Activated T-cell treated with anti-CD3 and anti-CD28 coated beads, Interleukin-2, amount 50 U/mL, for 4 hours (primary cell): Measurements from ENCODE around the gene CDYL2. TPM values are rescaled to one million over a fixed set of nuclear protein-coding genes. Genes with fewer than 3 reads are reported as not detected.

Experiments used
- ATAC-seq, 2 donors: fragments of 200-7000 bp; cut with Tn5 transposase; one replicate each; pipeline ENCODE4 v1.10.0; 2021
- DNase-seq: peaks from one replicate; pipeline ENCODE4 v3.0.0-alpha.2; 2020
- H3K27me3 Mint-ChIP-seq: one replicate; pipeline ENCODE4 v1.8.0; 2021; ENCODE audit warnings: low read depth, mixed read lengths
- H3K36me3 Mint-ChIP-seq: one replicate; pipeline ENCODE4 v1.8.0; 2022; ENCODE audit warnings: mixed read lengths; ENCODE audit not compliant: insufficient read depth
- H3K4me1 Mint-ChIP-seq: one replicate; pipeline ENCODE4 v1.8.0; 2021; ENCODE audit warnings: low read depth, mixed read lengths
- H3K4me3 Mint-ChIP-seq: one replicate; pipeline ENCODE4 v1.8.0; 2021; ENCODE audit warnings: mild to moderate bottlenecking, moderate library complexity, mixed read lengths
- H3K9me3 Mint-ChIP-seq: one replicate; pipeline ENCODE4 v1.8.0; 2021; ENCODE audit warnings: mixed read lengths
- total RNA-seq, 3 donors: library from RNA; stranded (reverse); gene quantifications; one replicate each; pipeline ENCODE4 v1.2.1, GENCODE V29; 2021

The CDYL2 gene
- total RNA-seq, 3 donors from 2014 or later, result 15.3 to 19.8 (median 15.6) TPM

GRCh38 chr16:80596507-80597207 lies 207.7 kb downstream of the CDYL2 start:
- H3K36me3 Mint-ChIP-seq, result peaks cover 14% of the 10 kb centered on the region
- DNase-seq, result no peak
- peaks cover under 1% of the 10 kb centered on the region for H3K27me3 Mint-ChIP-seq
- ATAC-seq, result no peak
- H3K9me3 Mint-ChIP-seq, result peaks cover 11% of the 10 kb centered on the region
- no peak overlapping the region for H3K4me3 Mint-ChIP-seq
- H3K4me1 Mint-ChIP-seq, result peaks cover 10% of the 10 kb centered on the region

- Mint-ChIP-seq H3K27me3 (peaks cover 4% of the 10 kb centered on the region), H3K36me3 (peaks cover 10% of the 10 kb centered on the region), H3K4me1 (peaks cover 25% of the 10 kb centered on the region), H3K4me3 (no peak overlapping the region), H3K9me3 (peaks cover 11% of the 10 kb centered on the region)
- ATAC-seq (no peak), DNase-seq (no peak)
These were observed 209.6 kb downstream of the CDYL2 start for GRCh38 chr16:80594756-80595155.

GRCh38 chr16:80592273-80592672 lies 212.1 kb downstream of the CDYL2 start:
- Mint-ChIP-seq H3K27me3 (peaks cover 13% of the 10 kb centered on the region), H3K4me1 (peaks cover 25% of the 10 kb centered on the region), H3K9me3 (peaks cover 11% of the 10 kb centered on the region), H3K36me3 (peaks cover 10% of the 10 kb centered on the region), H3K4me3 (no peak overlapping the region)
- ATAC-seq (no peak), DNase-seq (no peak)

GRCh38 chr16:80591071-80591915 lies 213.1 kb downstream of the CDYL2 start:
- Mint-ChIP-seq H3K36me3 (peaks cover 5% of the 10 kb centered on the region), H3K27me3 (peaks cover 13% of the 10 kb centered on the region), H3K4me3 (peak overlapping the region; percentile 57), H3K4me1 (peaks cover 27% of the 10 kb centered on the region), H3K9me3 (peaks cover 4% of the 10 kb centered on the region)
- no peak for DNase-seq
- ATAC-seq, result peak; percentile 81 to 82

- Mint-ChIP-seq H3K9me3 (no peaks in the 10 kb centered on the region), H3K4me1 (peaks cover 49% of the 10 kb centered on the region), H3K36me3 (peaks cover 1% of the 10 kb centered on the region), H3K27me3 (peaks cover 13% of the 10 kb centered on the region), H3K4me3 (no peak overlapping the region)
- no peak for ATAC-seq
- DNase-seq, result no peak
These were observed 217.3 kb downstream of the CDYL2 start for GRCh38 chr16:80587071-80587470.

GRCh38 chr16:80586476-80586875 lies 217.9 kb downstream of the CDYL2 start:
- Mint-ChIP-seq H3K36me3 (peaks cover 1% of the 10 kb centered on the region), H3K27me3 (peaks cover 11% of the 10 kb centered on the region), H3K4me1 (peaks cover 48% of the 10 kb centered on the region), H3K9me3 (no peaks in the 10 kb centered on the region), H3K4me3 (no peak overlapping the region)
- DNase-seq, result no peak
- ATAC-seq, result no peak

GRCh38 chr16:80585764-80586163 lies 218.6 kb downstream of the CDYL2 start:
- H3K4me1 Mint-ChIP-seq, result peaks cover 48% of the 10 kb centered on the region

GRCh38 chr16:80583466-80583865 lies 220.9 kb downstream of the CDYL2 start:
- no peak for DNase-seq
- Mint-ChIP-seq H3K4me3 (no peak overlapping the region), H3K9me3 (peaks cover 6% of the 10 kb centered on the region), H3K4me1 (peaks cover 61% of the 10 kb centered on the region), H3K27me3 (peaks cover 5% of the 10 kb centered on the region), H3K36me3 (peaks cover 6% of the 10 kb centered on the region)
- peak; percentile 18 to 27 for ATAC-seq

More at GRCh38 chr16:80585764-80586163, 218.6 kb downstream of the CDYL2 start:
- H3K27me3 Mint-ChIP-seq, result peaks cover 8% of the 10 kb centered on the region
- ATAC-seq, result peak; percentile 49 to 75
- H3K4me3 Mint-ChIP-seq, result no peak overlapping the region
- DNase-seq, result no peak
- peaks cover 4% of the 10 kb centered on the region for H3K36me3 Mint-ChIP-seq
- H3K9me3 Mint-ChIP-seq, result peaks cover 2% of the 10 kb centered on the region

- peak overlapping the region; percentile 76 for H3K4me3 Mint-ChIP-seq
- peak; percentile 82 to 85 for ATAC-seq
- no peaks in the 10 kb centered on the region for H3K27me3 Mint-ChIP-seq
- peaks cover 4% of the 10 kb centered on the region for H3K36me3 Mint-ChIP-seq
- peaks cover 57% of the 10 kb centered on the region for H3K4me1 Mint-ChIP-seq
- peak; percentile 39 for DNase-seq
- peaks cover 6% of the 10 kb centered on the region for H3K9me3 Mint-ChIP-seq
These were observed 224.1 kb downstream of the CDYL2 start for GRCh38 chr16:80580109-80580832.

- no peak for ATAC-seq
- Mint-ChIP-seq H3K9me3 (peaks cover 6% of the 10 kb centered on the region), H3K27me3 (no peaks in the 10 kb centered on the region), H3K36me3 (peaks cover 4% of the 10 kb centered on the region), H3K4me3 (no peak overlapping the region), H3K4me1 (peaks cover 38% of the 10 kb centered on the region)
- DNase-seq, result no peak
These were observed 226.7 kb downstream of the CDYL2 start for GRCh38 chr16:80577485-80578280.

GRCh38 chr16:80576343-80576912 lies 228.0 kb downstream of the CDYL2 start:
- peaks cover 10% of the 10 kb centered on the region for H3K9me3 Mint-ChIP-seq
- H3K27me3 Mint-ChIP-seq, result no peaks in the 10 kb centered on the region
- DNase-seq (no peak), ATAC-seq (no peak)
- H3K4me1 Mint-ChIP-seq, result peaks cover 34% of the 10 kb centered on the region
- H3K4me3 Mint-ChIP-seq, result no peak overlapping the region
- peaks cover 4% of the 10 kb centered on the region for H3K36me3 Mint-ChIP-seq

- no peak overlapping the region for H3K4me3 Mint-ChIP-seq
- no peak for DNase-seq
- H3K9me3 Mint-ChIP-seq, result peaks cover 8% of the 10 kb centered on the region
- H3K4me1 Mint-ChIP-seq, result peaks cover 31% of the 10 kb centered on the region
- H3K27me3 Mint-ChIP-seq, result no peaks in the 10 kb centered on the region
- no peak for ATAC-seq
- H3K36me3 Mint-ChIP-seq, result no peaks in the 10 kb centered on the region
These were observed 230.7 kb downstream of the CDYL2 start for GRCh38 chr16:80573700-80574120.

- ATAC-seq (peak; percentile 8 to 12), DNase-seq (no peak)
- no peaks in the 10 kb centered on the region for H3K36me3 Mint-ChIP-seq
- H3K4me3 Mint-ChIP-seq, result peak overlapping the region; percentile 39
- peaks cover 33% of the 10 kb centered on the region for H3K4me1 Mint-ChIP-seq
- H3K9me3 Mint-ChIP-seq, result peaks cover 8% of the 10 kb centered on the region
- no peaks in the 10 kb centered on the region for H3K27me3 Mint-ChIP-seq
These were observed 234.3 kb downstream of the CDYL2 start for GRCh38 chr16:80570106-80570478.
